GM06990 (cell line): ENCODE measurements around the gene SRRD.

Experiments
- DNase-seq: peaks from one replicate; pipeline ENCODE4 v3.0.0-alpha.2; 2011; ENCODE audit not compliant: insufficient read length; ENCODE audit errors: extremely low read depth
- H3K27me3 ChIP-seq: replicated peaks from 2 replicates; pipeline ENCODE4 v1.6.0; 2011; ENCODE audit warnings: low read length; ENCODE audit not compliant: control insufficient read depth, insufficient read depth
- H3K36me3 ChIP-seq: 2 replicates; pipeline ENCODE4 v1.5.1; 2011; ENCODE audit warnings: low read length; ENCODE audit not compliant: control insufficient read depth, insufficient read depth
- H3K4me3 ChIP-seq: replicated peaks from 2 replicates; pipeline ENCODE4 v1.5.1; 2011; ENCODE audit warnings: low read depth, mild to moderate bottlenecking, control low read depth, low read length
- TF ChIP-seq, protein P1 (sequence below): IDR thresholded peaks from 2 replicates; pipeline ENCODE4 v1.5.1; 2011; ENCODE audit warnings: low read length, control low read depth, mild to moderate bottlenecking, inconsistent platforms; ENCODE audit not compliant: insufficient read depth, poor library complexity, severe bottlenecking

The SRRD gene

GRCh38 chr22:26517429-26517828, 33.8 kb downstream of the SRRD start:
- H3K36me3 ChIP-seq, result no peaks in the 10 kb centered on the region
- H3K27me3 ChIP-seq, result no peaks in the 10 kb centered on the region
- DNase-seq, result no peak
- TF ChIP-seq, protein P1, sequence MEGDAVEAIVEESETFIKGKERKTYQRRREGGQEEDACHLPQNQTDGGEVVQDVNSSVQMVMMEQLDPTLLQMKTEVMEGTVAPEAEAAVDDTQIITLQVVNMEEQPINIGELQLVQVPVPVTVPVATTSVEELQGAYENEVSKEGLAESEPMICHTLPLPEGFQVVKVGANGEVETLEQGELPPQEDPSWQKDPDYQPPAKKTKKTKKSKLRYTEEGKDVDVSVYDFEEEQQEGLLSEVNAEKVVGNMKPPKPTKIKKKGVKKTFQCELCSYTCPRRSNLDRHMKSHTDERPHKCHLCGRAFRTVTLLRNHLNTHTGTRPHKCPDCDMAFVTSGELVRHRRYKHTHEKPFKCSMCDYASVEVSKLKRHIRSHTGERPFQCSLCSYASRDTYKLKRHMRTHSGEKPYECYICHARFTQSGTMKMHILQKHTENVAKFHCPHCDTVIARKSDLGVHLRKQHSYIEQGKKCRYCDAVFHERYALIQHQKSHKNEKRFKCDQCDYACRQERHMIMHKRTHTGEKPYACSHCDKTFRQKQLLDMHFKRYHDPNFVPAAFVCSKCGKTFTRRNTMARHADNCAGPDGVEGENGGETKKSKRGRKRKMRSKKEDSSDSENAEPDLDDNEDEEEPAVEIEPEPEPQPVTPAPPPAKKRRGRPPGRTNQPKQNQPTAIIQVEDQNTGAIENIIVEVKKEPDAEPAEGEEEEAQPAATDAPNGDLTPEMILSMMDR, result no peak
- no peak overlapping the region for H3K4me3 ChIP-seq

DNA sequence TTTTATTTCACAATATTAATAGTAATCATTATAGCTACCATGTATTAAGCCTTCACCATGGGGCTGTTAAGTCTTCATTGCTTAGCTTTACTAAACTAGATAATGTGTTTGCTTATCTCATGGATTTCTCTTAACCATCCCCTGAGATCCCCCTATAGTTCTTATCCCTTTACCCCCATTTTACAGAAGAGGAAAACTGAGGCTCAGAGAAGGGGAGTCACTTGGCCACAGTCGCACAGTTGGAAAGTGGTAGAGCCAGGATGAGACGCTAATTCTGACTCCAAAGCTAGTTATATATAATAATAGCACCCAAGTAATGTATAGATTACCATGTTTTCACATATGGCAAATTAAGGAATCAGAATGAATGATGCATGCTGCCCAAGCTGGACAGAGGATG, 38.3 kb downstream of the SRRD start:
- no peak for DNase-seq
- H3K4me3 ChIP-seq, result no peak overlapping the region
- TF ChIP-seq, protein P1, result no peak
- no peaks in the 10 kb centered on the region for H3K27me3 ChIP-seq
- no peaks in the 10 kb centered on the region; the same call in 1 of the 2 replicates for H3K36me3 ChIP-seq

- no peak for DNase-seq
- no peaks in the 10 kb centered on the region for H3K27me3 ChIP-seq
- TF ChIP-seq, protein P1, result no peak
- peaks cover under 1% of the 10 kb centered on the region for H3K36me3 ChIP-seq
- H3K4me3 ChIP-seq, result no peak overlapping the region
Measured at GRCh38 chr22:26522592-26522991, 38.9 kb downstream of the SRRD start.

DNA sequence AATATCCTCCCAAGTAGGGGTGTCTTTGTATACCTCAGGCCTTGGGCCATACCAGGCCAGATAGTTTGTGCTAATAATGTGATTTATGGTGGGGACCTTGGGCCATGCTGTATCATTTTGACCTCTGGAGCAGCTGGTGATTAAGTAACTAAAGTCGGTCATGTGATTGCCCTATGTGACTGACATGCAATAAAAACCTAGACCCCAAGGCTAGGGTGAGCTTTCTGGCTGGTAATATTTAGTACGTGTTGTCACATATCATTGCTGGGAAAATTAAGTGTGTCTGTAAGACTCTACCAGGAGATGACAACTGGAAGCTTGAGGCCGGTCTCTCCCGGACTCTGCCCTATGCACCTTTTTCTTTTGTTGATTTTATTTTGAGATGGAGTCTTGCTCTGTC, 41.2 kb downstream of the SRRD start:
- H3K27me3 ChIP-seq, result no peaks in the 10 kb centered on the region
- no peak for DNase-seq
- H3K36me3 ChIP-seq, result peaks cover 3% of the 10 kb centered on the region
- TF ChIP-seq, protein P1, result no peak
- no peak overlapping the region for H3K4me3 ChIP-seq

- peaks cover 3% of the 10 kb centered on the region for H3K36me3 ChIP-seq
- no peak overlapping the region for H3K4me3 ChIP-seq
- TF ChIP-seq, protein P1, result no peak
- DNase-seq, result no peak
- H3K27me3 ChIP-seq, result no peaks in the 10 kb centered on the region
Measured at GRCh38 chr22:26525946-26526564, 42.4 kb downstream of the SRRD start.

DNA sequence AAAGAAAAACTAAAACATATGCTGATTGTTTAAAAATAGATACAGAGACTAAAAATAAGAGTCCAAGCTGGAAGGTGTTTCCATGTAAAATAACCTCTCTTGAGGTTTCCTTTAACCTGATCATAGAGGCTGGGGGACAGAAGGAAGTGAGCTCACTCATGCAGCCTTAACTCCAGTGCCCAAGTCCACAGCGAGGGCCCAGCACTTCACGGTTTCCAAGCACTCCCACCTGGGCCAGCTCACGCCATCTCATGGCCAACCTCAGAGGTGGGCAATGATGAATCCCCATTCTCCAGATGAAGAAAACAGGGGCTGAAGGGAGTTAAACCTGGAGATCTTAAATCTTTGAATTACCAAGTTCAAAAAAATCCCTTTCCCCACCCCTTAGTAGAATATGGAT, 43.5 kb downstream of the SRRD start:
- TF ChIP-seq, protein P1, result no peak
- H3K27me3 ChIP-seq, result no peaks in the 10 kb centered on the region

More for the DNA sequence above, 43.5 kb downstream of the SRRD start:
- DNase-seq, result no peak
- H3K36me3 ChIP-seq, result peaks cover 6% of the 10 kb centered on the region
- H3K4me3 ChIP-seq, result no peak overlapping the region
